ENCODE measurements around the gene HSDL1. TPM values are rescaled to one million over a fixed set of nuclear protein-coding genes. Genes with fewer than 3 reads are reported as not detected.

HSDL1 gene
- total and polyA plus RNA-seq, 2 of the 4 experiments (the other 2 are of a cell fraction), result 11.6 to 18.3 TPM

GRCh38 chr16:84085271-84085667, 59.7 kb downstream of the HSDL1 start:
- Histone ChIP-seq H3K4me1 (ENCODE audit: control insufficient read depth, insufficient read depth, low read length) (no peaks in the 10 kb centered on the region), H4K20me1 (ENCODE audit: insufficient read depth, low read length) (peaks cover 7% of the 10 kb centered on the region; the same call in 1 of the 2 replicates), H4K91ac (ENCODE audit: insufficient read depth, low read depth, low read length) (no peak overlapping the region), H2AFZ (replicated peaks; ENCODE audit: low read length, poor library complexity) (no peak overlapping the region), H3K4me2 (ENCODE audit: low read depth, low read length) (no peak overlapping the region), H3K14ac (replicated peaks; ENCODE audit: low read depth, low read length) (no peak overlapping the region), H4K8ac (ENCODE audit: low read depth in 2 of 2, low read length in 2 of 2) (no peak overlapping the region), H3K9me1 (ENCODE audit: insufficient read depth, low read length) (no peaks in the 10 kb centered on the region), H3K4ac (ENCODE audit: low read depth, low read length) (no peak overlapping the region), H3K18ac (ENCODE audit: low read depth, low read length) (no peak overlapping the region), H3K56ac (ENCODE audit: extremely low read depth, insufficient read depth, low read length) (no peak overlapping the region), H2AK5ac (ENCODE audit: low read depth, low read length) (no peak overlapping the region), H3K27me3 (ENCODE audit: control insufficient read depth, insufficient read depth, low read length) (no peaks in the 10 kb centered on the region), H2AK9ac (replicated peaks; ENCODE audit: low read depth, low read length, poor library complexity) (no peak overlapping the region), H2BK120ac (ENCODE audit: low read depth, low read length) (no peak overlapping the region), H4K5ac (ENCODE audit: low read depth, low read length) (no peak overlapping the region), H3K4me3 (ENCODE audit: insufficient read depth, low read depth, low read length) (no peak overlapping the region), H3K9ac (ENCODE audit: low read depth, low read length) (no peak overlapping the region), H3K9me3 (ENCODE audit: control insufficient read depth, insufficient read depth, low read length) (no peaks in the 10 kb centered on the region), H2BK15ac (ENCODE audit: low read depth, low read length) (no peak overlapping the region), H3K79me1 (ENCODE audit: low read depth in 1 of 2, low read length in 2 of 2) (no peaks in the 10 kb centered on the region; a peak in 2 of 4 replicates), H2BK5ac (ENCODE audit: low read depth, low read length, poor library complexity, severe bottlenecking) (no peak overlapping the region), H3K23ac (ENCODE audit: low read depth, low read length) (no peak overlapping the region), H3K36me3 (ENCODE audit: control insufficient read depth, insufficient read depth, low read length) (peaks cover 56% of the 10 kb centered on the region), H2BK20ac (ENCODE audit: low read depth, low read length) (no peak overlapping the region), H3K27ac (ENCODE audit: insufficient read depth, low read length) (no peak overlapping the region)
- dilution Hi-C loops (cut with HindIII; ENCODE audit: low sequenced_read_pairs, unreplicated experiment) (no loop called here), intact Hi-C loops (cut with micrococcal nuclease) (no loop called here), in situ Hi-C loops (cut with MboI; ENCODE audit: low sequenced_read_pairs) (loop anchor here (5.0 to 10.0 kb wide), 2 partner anchors 92 to 400 kb away; no protein-coding TSS in a partner anchor)
- ATAC-seq (ENCODE audit: low read depth) (no peak), DNase-seq (no peak)
- ChIA-PET POLR2A (ENCODE audit: unreplicated experiment) (no interaction called here), CTCF (interaction anchor here (0.6 to 1.3 kb wide), 4 partner anchors 14 to 102 kb away, joined by 3 to 4 read pairs (median 4); partner anchors contain the start of genes MBTPS1 and TAF1C)
- no TSS peak for BruUV-seq (replicated peaks)
- TF ChIP-seq FOS (IDR thresholded peaks at IDR 0.05; ENCODE audit: low read depth, low read length) (no peak), USF2 (IDR thresholded peaks at IDR 0.05; ENCODE audit: low read depth, low read length) (no peak)
- WGBS, 2 experiments (ENCODE audit: extremely low coverage in 2 of 2, insufficient read length in 1 of 2), result no CpG with 5 or more reads among the region's 8 CpGs
